H54 (cell line): ENCODE results near the gene C11orf71.

Source experiments
- DNase-seq: peaks from one replicate; pipeline ENCODE4 v3.0.0; 2011; ENCODE audit warnings: low spot score, mixed read lengths; ENCODE audit not compliant: insufficient read length
- FAIRE-seq: peaks from 3 replicates; lab custom pipeline; 2011; peaks lifted over from hg19 to GRCh38; lab: Jason Lieb, UNC
- POLR2A ChIP-seq: IDR thresholded peaks from 2 replicates; pipeline ENCODE4 v1.6.1; 2011; ENCODE audit warnings: low read depth, mild to moderate bottlenecking, low read length

The C11orf71 gene

GRCh38 chr11:114392735-114393667 lies 7.3 kb downstream of the C11orf71 start:
- FAIRE-seq (no peak), DNase-seq (no peak)
- TF ChIP-seq POLR2A = no peak

- TF ChIP-seq POLR2A = no peak
- DNase-seq = no peak
- no peak for FAIRE-seq
Observed at GRCh38 chr11:114386545-114386944, 13.8 kb downstream of the C11orf71 start.

- FAIRE-seq (no peak), DNase-seq (no peak)
- no peak for TF ChIP-seq POLR2A
Observed at GRCh38 chr11:114386131-114386530, 14.2 kb downstream of the C11orf71 start.

GRCh38 chr11:114384487-114384886 lies 15.8 kb downstream of the C11orf71 start:
- no peak for FAIRE-seq
- TF ChIP-seq POLR2A = no peak
- no peak for DNase-seq

- TF ChIP-seq POLR2A = no peak
- no peak for DNase-seq
- FAIRE-seq = no peak
Observed at GRCh38 chr11:114382509-114382908, 17.8 kb downstream of the C11orf71 start.

GRCh38 chr11:114379394-114380069 lies 20.8 kb downstream of the C11orf71 start:
- DNase-seq (no peak), FAIRE-seq (no peak)
- no peak for TF ChIP-seq POLR2A

GRCh38 chr11:114377612-114378267 lies 22.6 kb downstream of the C11orf71 start:
- FAIRE-seq (no peak), DNase-seq (peak; percentile 11)

GRCh38 chr11:114375052-114375451 lies 25.3 kb downstream of the C11orf71 start:
- no peak for TF ChIP-seq POLR2A
- no peak for FAIRE-seq
- DNase-seq = no peak

More at GRCh38 chr11:114377612-114378267, 22.6 kb downstream of the C11orf71 start:
- no peak for TF ChIP-seq POLR2A

- DNase-seq (no peak), FAIRE-seq (no peak)
- no peak for TF ChIP-seq POLR2A
Observed at GRCh38 chr11:114368918-114369680, 31.2 kb downstream of the C11orf71 start.

- DNase-seq (no peak), FAIRE-seq (no peak)
- TF ChIP-seq POLR2A = no peak
Observed at GRCh38 chr11:114367244-114367957, 32.9 kb downstream of the C11orf71 start.

GRCh38 chr11:114366331-114367243 lies 33.7 kb downstream of the C11orf71 start:
- no peak for TF ChIP-seq POLR2A
- DNase-seq (peak; percentile 10), FAIRE-seq (peak; percentile 92)

GRCh38 chr11:114362958-114363357 lies 37.4 kb downstream of the C11orf71 start:
- DNase-seq (no peak), FAIRE-seq (no peak)
- no peak for TF ChIP-seq POLR2A
